ENCODE measurements around the gene LCE2C. TPM values are rescaled to one million over a fixed set of nuclear protein-coding genes. Genes with fewer than 3 reads are reported as not detected.

The LCE2C gene
- total RNA-seq, 1 experiment from 2014 or later, result not detected

GRCh38 chr1:152699746-152700145 is 24.7 kb downstream of the LCE2C start:
- H3K4ac ChIP-seq (ENCODE audit: low read depth, low read length), result no peak overlapping the region
- H2AFZ ChIP-seq (ENCODE audit: low read length), result no peak overlapping the region
- no peak overlapping the region for H2BK120ac ChIP-seq (ENCODE audit: low read depth, low read length, poor library complexity, severe bottlenecking)
- H2BK15ac ChIP-seq (ENCODE audit: low read depth, low read length), result no peak overlapping the region
- no peaks in the 10 kb centered on the region for H3K27me3 ChIP-seq (ENCODE audit: insufficient read depth, low read length)
- no peaks in the 10 kb centered on the region for H3K79me1 ChIP-seq (ENCODE audit: insufficient read depth, low read depth, low read length, poor library complexity, severe bottlenecking)
- Mint-ChIP-seq H3K27ac (no peak overlapping the region), H3K9me3 (peaks cover 93 to 98% of the 10 kb centered on the region in 2 experiments), H3K36me3 (ENCODE audit: insufficient read depth in 1 of 3, low read depth in 3 of 3) (peaks cover 5 to 18% (median 10%) of the 10 kb centered on the region in 3 experiments; a peak in 6 of 7 replicates), H3K27me3 (ENCODE audit: low read depth) (no peaks in the 10 kb centered on the region; the same call in 1 of the 2 replicates), H3K4me1 (no peaks in the 10 kb centered on the region), H3K4me3 (no peak overlapping the region)
- H3T11ph ChIP-seq (ENCODE audit: low read length), result no peak overlapping the region
- TF ChIP-seq CTCF (conservative IDR thresholded peaks at IDR 0.05), result no peak
- H4K91ac ChIP-seq (ENCODE audit: insufficient read length, low read depth, low read length), result no peak overlapping the region
- H3K18ac ChIP-seq (ENCODE audit: insufficient read length, low read depth, low read length), result no peak overlapping the region
- H2BK5ac ChIP-seq (ENCODE audit: insufficient read length, low read length), result no peak overlapping the region
- no peak overlapping the region for H3K14ac ChIP-seq (ENCODE audit: insufficient read depth, low read length)
- no peak overlapping the region for H2BK12ac ChIP-seq (ENCODE audit: insufficient read length, low read depth, low read length)
- no peak overlapping the region for H3K27ac ChIP-seq (ENCODE audit: insufficient read length, low read depth, low read length)
- no peak overlapping the region for H3K23ac ChIP-seq (ENCODE audit: insufficient read length, low read depth, low read length)
- no peak for DNase-seq
- no peak overlapping the region for H2AK5ac ChIP-seq (ENCODE audit: insufficient read length, low read length)
- no peak overlapping the region for H4K5ac ChIP-seq (ENCODE audit: insufficient read length, low read depth, low read length)
- no peaks in the 10 kb centered on the region for H4K20me1 ChIP-seq (ENCODE audit: control insufficient read depth, insufficient read depth, insufficient read length)
- no peaks in the 10 kb centered on the region for H3K23me2 ChIP-seq (ENCODE audit: insufficient read length, low read depth, low read length, poor library complexity, severe bottlenecking)
- no peak overlapping the region for H4K8ac ChIP-seq (replicated peaks; ENCODE audit: insufficient read length, low read depth, low read length)
- no CpG with 5 or more reads among the region's 4 CpGs for WGBS (ENCODE audit: extremely low coverage, insufficient read length, low lambda C conversion rate)
- no peaks in the 10 kb centered on the region for H3K79me2 ChIP-seq (ENCODE audit: insufficient read depth, low read length)
- H2BK20ac ChIP-seq (ENCODE audit: low read depth, low read length, poor library complexity, severe bottlenecking), result no peak overlapping the region
- H3K9me3 ChIP-seq (ENCODE audit: control insufficient read depth, low read depth, low read length), result peaks cover 53% of the 10 kb centered on the region
- H3K56ac ChIP-seq (ENCODE audit: insufficient read length, low read depth, low read length), result no peak overlapping the region
- no peaks in the 10 kb centered on the region for H3K4me1 ChIP-seq (ENCODE audit: insufficient read depth, low read length)
- no peak overlapping the region for H3K9ac ChIP-seq (ENCODE audit: extremely low read depth, insufficient read length, low read length)
- H3K4me2 ChIP-seq (ENCODE audit: insufficient read depth, insufficient read length, low read length), result no peak overlapping the region
